ENCODE data around the gene NOL3. TPM values are rescaled to one million over a fixed set of nuclear protein-coding genes. Genes with fewer than 3 reads are reported as not detected.
A peak's percentile ranks its signal among the peaks of the same experiment; 100 is the strongest.

NOL3 gene
- total and polyA plus RNA-seq, 2 of the 13 experiments (the other 11 are each of a cell fraction or from before 2014, with no cell fraction given) = 5.7 to 20.5 TPM

- no peak for TF ChIP-seq ZNF260 (CRISPR knock-in tag; IDR thresholded peaks at IDR 0.05; ENCODE audit: borderline replicate concordance, low read depth)
- peak; percentile 38 for TF ChIP-seq SRSF1 (optimal IDR thresholded peaks at IDR 0.05; ENCODE audit: low read depth, low read length)
- no peak for TF ChIP-seq ZHX2 (IDR thresholded peaks at IDR 0.05; ENCODE audit: low read depth)
- 0 out of 2 replicates have a peak, but pooled peaks have one; percentile 45 for TF ChIP-seq ZHX2 (CRISPR knock-in tag; IDR thresholded peaks at IDR 0.05; ENCODE audit: borderline replicate concordance)
- peak; percentile 28; the same call in 1 of the 2 replicates for TF ChIP-seq HOXA5 (CRISPR knock-in tag; IDR thresholded peaks at IDR 0.05)
- 0 out of 2 replicates have a peak, but pooled peaks have one; percentile 27 for TF ChIP-seq ZBTB20 (CRISPR knock-in tag; IDR thresholded peaks at IDR 0.05; ENCODE audit: borderline replicate concordance, low read depth)
- TF ChIP-seq AKAP8 (CRISPR knock-in tag; IDR thresholded peaks at IDR 0.05) = peak; percentile 68; the same call in 1 of the 2 replicates
- 0 out of 2 replicates have a peak, but pooled peaks have one; percentile 63 for TF ChIP-seq NCOA5 (CRISPR knock-in tag; IDR thresholded peaks at IDR 0.05)
- peak; percentile 26; the same call in 1 of the 2 replicates for TF ChIP-seq SP2 (CRISPR knock-in tag; IDR thresholded peaks at IDR 0.05)
- 0 out of 2 replicates have a peak, but pooled peaks have one; percentile 26 for TF ChIP-seq TMF1 (CRISPR knock-in tag; IDR thresholded peaks at IDR 0.05; ENCODE audit: low read depth)
- no peak for TF ChIP-seq ZNF138 (CRISPR knock-in tag; IDR thresholded peaks at IDR 0.05; ENCODE audit: low read depth)
- TF ChIP-seq ZNF234 (CRISPR knock-in tag; conservative IDR thresholded peaks at IDR 0.05) = peak; percentile 44; the same call in 1 of the 2 replicates
- TF ChIP-seq ZFY (CRISPR knock-in tag; IDR thresholded peaks at IDR 0.05) = peak; percentile 14; the same call in 1 of the 2 replicates
- no peak; the same call in 1 of the 2 replicates for TF ChIP-seq POGK (CRISPR knock-in tag; conservative IDR thresholded peaks at IDR 0.05)
- TF ChIP-seq TEAD2 (CRISPR knock-in tag; IDR thresholded peaks at IDR 0.05) = 0 out of 2 replicates have a peak, but pooled peaks have one; percentile 17
- TF ChIP-seq ZNF556 (CRISPR knock-in tag; IDR thresholded peaks at IDR 0.05; ENCODE audit: borderline replicate concordance) = no peak
- peak; percentile 76; the same call in 1 of the 2 replicates for TF ChIP-seq ZBTB33 (CRISPR knock-in tag; IDR thresholded peaks at IDR 0.05)
- TF ChIP-seq GZF1 (CRISPR knock-in tag; IDR thresholded peaks at IDR 0.05) = 0 out of 2 replicates have a peak, but pooled peaks have one; percentile 30
Measured at GRCh38 chr16:67149276-67150046, 20.9 kb upstream of the NOL3 start (continued).
